GM20431 (cell line): ENCODE measurements around the gene ARHGAP6.
"Not testable (repeated sequence)": the region's sequence is repeated elsewhere in the genome, so short reads cannot be mapped to it uniquely, and the experiment has no call there.

Source experiments
- in situ Hi-C: fragments of 300-500 bp; cut with MseI, MboI; formaldehyde crosslinking; loops from one replicate; pipeline ENCODE4 v1.15.0; 2020; ENCODE audit warnings: low sequenced_read_pairs; ENCODE audit not compliant: unreplicated experiment

Gene ARHGAP6

DNA sequence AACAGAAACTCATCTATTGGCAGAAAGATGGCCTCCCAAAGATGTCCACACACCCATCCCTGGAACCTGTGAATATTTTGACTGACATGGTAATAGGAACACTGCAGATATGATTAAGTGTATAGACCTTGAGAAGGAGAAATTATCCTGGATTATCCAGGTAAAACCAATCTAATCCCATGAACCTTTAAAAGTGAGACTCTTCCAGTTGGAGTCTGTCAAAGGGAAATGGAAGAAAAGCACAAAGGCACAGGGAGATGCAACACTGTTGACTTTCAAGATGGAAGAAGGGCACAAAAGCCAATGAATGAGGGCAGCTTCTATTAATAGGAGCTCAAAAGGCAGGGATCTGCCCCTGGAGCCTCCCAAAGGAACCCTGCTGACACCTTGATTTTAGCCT is 289.6 kb downstream of the ARHGAP6 start:
- in situ Hi-C loops, result no loop called here

GRCh38 chrX:11375614-11376119 is 290.1 kb downstream of the ARHGAP6 start:
- in situ Hi-C loops, result no loop called here

DNA sequence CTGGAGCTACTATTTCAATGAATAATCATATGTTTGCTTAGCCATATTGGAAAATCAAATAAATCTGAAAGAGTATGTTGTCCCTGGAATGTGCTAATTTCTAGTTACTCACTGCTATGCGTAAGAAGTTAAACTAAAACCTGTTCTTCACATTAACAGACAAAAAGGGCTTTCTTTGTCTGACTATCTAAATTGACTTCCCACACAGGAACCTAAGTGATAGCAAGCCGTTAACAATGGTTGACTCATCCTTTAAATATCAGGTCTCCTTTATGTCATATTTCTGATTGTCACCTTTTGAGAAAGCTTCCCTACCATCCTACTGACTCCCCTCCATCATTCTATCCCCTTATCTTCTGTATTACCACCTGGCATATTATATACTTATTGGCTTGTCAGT is 291.1 kb downstream of the ARHGAP6 start:
- in situ Hi-C loops, result no loop called here

DNA sequence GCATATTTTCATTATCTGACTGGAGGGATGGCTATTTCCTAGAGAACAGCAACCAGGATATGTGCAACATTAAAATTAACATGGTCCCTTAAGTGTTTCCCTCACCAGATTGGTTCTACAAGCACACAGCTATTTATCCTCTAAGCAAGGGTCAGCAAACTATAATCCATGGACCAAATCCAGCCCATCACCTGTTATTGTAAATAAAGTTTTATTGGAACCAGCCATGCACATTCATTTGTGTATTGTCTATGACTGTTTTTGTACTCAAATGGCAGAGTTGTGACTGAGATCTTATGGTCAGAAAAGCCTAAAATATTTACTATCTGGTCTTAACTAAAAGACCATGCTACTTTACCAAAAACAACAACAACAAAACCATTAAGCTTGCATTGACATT is 294.6 kb downstream of the ARHGAP6 start:
- in situ Hi-C loops, result no loop called here

DNA sequence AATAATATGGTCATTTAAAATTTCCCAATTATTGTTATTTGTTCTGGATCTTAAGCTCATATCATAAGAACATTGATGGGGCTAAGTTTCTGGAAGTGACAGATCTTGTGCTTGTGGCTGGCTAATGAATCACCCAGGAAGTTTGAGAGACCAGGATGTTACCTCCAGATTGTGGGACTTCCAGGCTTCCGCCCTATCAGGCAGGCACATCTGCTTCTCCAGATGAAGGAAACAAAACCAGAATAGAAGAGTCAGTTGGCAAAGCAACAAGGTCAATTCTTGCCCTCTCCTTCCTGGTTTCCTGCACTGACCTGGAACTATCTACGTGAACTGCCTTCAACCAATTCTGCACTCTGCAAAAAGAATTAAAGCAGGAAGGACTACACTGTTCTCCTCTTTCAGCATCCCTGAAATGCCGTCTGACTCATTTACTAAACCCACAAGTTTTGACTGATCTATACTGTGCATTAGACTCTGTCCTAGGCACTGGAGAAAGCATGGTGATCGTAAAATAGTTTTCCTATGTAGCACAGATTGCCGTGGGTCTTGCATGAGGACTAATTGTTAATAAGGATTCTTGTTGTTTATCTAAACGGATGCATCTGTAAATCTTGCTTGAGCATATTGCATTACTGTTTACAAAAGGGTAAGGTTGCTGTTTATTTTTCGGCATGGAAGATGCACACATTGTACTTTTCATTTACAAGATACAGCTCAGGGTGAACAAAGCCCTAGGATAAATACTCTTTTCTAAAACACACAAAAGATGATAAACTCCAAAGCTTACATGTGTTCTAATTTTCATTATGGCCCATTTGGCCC is 297.9 kb downstream of the ARHGAP6 start:
- in situ Hi-C loops, result no loop called here

DNA sequence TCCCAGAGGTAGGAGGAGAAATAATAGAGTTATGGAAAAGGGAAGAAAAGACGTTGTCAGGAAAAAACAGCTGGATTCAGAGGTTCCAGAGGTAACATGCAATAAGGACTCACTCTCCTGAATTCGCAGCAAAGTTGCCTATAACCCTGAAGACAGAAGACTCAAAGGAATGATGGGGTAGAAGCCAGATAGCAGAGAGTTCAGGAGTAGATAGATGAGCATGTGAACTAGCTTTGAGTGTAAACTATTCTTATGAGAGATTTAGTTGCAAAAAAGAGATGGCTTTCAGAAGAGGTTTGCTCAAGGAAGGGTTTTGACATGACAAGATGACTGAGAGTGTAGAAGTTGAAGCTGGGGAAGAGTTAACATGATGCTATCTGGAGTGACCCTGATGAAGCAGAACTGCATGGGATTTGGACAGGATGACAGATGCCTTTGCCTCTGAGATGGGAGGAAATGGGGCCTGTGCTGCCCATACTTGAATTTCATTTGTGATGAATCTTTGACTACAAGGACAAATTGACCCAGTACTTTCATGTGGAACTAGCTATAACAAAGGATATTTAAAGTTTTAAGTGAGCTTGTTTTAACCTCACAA is 298.6 kb downstream of the ARHGAP6 start:
- in situ Hi-C loops, result no loop called here

DNA sequence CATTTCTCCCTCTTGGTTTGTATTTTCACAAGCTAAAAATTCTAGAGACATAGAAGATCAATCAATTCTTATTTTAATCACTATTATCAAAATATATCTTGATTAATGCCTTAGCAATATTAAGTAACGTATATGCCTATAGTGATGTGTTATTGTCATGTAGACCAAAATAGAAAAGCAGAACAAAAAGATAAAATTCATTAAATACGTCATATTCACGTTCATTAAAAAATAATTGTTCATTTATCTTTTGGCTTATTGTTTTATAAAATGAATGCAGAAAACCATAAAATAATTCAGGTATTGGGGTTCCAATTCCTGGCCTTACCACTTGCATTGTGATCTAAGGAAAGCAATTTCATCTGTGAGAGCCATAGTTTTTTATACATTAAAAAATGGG is 300.3 kb downstream of the ARHGAP6 start:
- in situ Hi-C loops, result no loop called here

GRCh38 chrX:11364835-11365234 is 300.9 kb downstream of the ARHGAP6 start:
- in situ Hi-C loops, result no loop called here

DNA sequence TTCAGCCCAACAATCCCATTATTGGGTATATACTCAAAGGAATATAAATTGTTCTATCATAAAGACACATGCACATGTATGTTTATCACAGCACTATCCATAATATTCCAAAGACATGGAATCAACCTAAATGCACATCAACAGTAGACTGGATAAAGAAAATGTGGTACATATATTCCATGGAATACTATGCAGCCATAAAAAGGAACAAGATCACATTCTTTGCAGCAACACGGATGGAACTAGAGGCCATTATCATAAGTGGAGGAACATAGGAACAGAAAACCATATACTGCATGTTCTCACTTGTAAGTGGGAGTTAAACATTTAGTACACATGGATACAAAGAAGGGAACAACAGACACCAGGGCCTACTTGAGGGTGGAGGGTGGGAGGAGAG is 301.9 kb downstream of the ARHGAP6 start:
- in situ Hi-C loops, result not testable (repeated sequence)

- in situ Hi-C loops, result no loop called here
Measured at GRCh38 chrX:11363069-11363594, 302.6 kb downstream of the ARHGAP6 start.

DNA sequence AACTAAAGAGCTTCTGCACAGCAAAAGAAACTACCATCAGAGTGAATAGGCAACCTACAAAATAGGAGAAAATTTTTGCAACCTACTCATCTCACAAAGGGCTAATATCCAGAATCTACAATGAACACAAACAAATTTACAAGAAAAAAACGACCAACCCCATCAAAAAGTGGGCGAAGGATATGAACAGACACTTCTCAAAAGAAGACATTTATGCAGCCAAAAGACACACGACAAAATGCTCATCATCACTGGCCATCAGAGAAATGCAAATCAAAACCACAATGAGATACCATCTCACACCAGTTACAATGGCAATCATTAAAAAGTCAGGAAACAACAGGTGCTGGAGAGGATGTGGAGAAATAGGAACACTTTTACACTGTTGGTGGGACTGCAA is 304.1 kb downstream of the ARHGAP6 start:
- in situ Hi-C loops, result not testable (repeated sequence)

DNA sequence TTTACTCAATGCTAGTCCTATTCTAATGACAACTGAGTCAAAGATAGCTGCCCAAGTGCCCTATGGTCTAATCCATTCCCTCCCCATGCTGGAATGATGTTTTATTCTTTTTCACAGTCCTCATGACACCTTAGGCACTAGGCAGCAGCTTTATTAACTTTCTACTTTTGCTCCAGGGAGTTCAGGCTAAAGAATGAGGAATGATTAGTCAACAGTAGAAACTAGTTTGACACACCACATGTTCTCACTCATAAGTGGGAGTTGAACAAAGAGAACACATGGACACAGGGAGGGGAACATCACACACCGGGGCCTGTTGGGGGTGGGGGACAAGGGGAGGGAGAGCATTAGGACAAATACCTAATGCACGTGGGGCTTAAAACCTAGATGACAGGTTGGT is 309.8 kb downstream of the ARHGAP6 start:
- in situ Hi-C loops, result not testable (repeated sequence)

DNA sequence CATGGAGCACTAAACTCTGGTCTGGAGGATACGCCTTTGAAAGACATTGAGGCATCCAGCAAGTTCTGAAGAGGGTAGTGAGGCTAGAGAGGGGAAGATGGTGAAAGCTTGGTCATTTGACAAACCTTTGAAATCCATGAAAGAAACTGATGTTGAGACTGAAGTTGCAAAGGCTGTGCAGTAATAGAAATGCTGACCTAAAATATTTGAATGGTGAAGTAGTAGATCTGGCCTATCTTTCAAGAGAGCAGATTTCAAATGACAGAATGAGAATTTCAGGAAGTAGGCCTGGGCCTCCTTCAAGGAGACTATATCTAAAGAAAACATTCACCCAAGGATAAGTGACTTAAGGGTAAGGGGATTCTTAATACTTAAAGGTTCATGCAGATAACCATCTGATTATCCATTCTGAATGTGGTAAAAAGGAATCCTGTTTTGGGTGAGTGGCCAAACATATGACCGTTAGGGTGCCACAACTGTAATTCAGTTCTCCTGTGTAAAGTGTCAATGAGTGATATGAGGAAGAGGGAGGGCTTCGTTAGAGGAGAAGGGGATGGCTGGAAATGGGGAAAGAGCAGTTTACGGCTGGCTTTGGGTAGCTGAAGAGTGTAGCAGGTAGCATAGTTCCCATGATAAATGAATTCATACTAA is 310.3 kb downstream of the ARHGAP6 start:
- in situ Hi-C loops, result no loop called here

GRCh38 chrX:11352296-11352741 is 313.4 kb downstream of the ARHGAP6 start:
- in situ Hi-C loops, result no loop called here

GRCh38 chrX:11351375-11352295 is 314.1 kb downstream of the ARHGAP6 start:
- in situ Hi-C loops, result no loop called here

DNA sequence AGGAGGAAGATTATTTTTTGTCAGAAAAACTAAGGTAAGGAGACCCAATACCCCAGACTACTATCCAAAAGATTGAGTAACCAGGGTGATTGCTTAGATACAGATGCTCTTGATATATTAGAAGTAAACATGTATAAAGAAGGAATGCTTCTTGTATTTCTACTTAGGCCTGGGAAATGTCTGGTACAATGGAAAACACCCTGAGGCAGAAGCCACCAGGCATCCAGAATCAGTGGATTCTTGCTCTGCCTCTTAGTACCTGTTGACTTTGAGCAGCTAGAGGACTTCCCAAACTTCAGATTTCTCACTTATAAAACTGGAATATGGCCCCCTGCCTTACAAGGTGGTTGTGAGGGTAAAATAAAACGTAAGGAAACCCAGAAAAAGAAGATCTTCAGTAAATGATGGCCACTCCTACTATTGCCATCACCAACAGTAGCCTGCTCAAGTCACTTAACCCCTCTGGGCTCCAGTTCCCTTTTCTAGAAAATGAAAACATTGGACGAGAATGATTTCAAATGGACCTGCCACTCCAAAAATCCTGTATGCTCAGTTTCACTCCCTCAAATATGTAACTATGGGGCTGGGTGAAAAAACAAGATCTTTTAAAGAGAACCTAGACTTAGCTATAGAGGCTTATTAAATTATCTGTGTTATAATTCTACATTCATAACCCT is 315.9 kb downstream of the ARHGAP6 start:
- in situ Hi-C loops, result no loop called here

DNA sequence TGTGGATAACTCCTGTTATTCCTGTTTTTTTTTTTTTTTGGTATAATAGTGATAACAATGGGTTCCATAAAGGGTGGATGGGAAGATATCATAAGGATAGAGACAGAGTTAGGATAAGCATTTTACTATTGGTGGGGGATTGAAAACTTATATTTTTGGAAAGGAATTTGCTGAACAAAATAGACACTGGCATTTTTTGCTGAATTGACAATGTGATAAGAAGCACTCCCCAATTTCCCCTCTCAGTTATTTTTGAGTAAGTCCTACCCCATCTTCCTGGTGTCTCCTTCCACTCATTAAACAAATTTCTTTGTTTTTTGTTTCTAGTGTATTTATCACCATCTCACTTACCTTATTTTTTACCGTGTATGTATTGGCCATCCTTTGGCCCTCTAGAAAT is 316.7 kb downstream of the ARHGAP6 start:
- in situ Hi-C loops, result no loop called here

GRCh38 chrX:11347300-11347699 is 318.4 kb downstream of the ARHGAP6 start:
- in situ Hi-C loops, result no loop called here

DNA sequence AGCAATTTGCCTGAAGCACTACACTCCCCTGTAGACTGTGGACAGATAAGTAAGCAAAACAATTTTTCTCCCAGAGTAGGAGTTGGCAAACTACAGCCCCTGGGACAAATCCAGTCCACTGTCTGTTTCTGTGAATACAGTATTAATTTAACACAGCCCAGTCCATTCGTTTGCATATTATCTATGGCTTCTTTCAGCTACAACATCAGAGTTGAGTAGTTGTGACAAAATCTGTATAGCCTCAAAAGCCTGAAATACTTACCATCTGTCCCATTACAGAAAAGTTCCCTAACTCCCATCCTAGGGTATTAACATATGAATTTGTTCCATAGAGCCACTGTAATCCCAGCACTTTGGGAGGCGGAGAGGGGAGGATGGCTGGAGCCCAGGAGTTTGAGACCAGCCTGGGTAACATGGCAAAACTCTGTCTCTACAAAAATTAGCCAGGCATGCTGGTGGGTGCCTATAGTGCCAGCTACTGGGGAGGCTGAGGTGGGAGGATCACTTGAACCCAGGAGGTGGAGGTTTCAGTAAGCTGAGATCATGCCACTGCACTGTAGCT is 319.5 kb downstream of the ARHGAP6 start:
- in situ Hi-C loops, result no loop called here
